H1 (cell line): ENCODE measurements around the gene SLC35F1. TPM values are rescaled to one million over a fixed set of nuclear protein-coding genes. Genes with fewer than 3 reads are reported as not detected.

ENCODE experiments used
- CTCF ChIA-PET: fragments of 300-600 bp; sonication (Branson Sonifier 250); formaldehyde crosslinking; loops from one replicate; lab custom pipeline; 2021; ENCODE audit not compliant: partially characterized antibody; lab: Charles Lee
- POLR2A ChIA-PET: fragments of 300-600 bp; sonication (Branson Sonifier 250); formaldehyde crosslinking; loops from one replicate; lab custom pipeline; 2021; ENCODE audit warnings: inconsistent platforms; ENCODE audit not compliant: partially characterized antibody; lab: Charles Lee
- DNase-seq, 2 experiments: peaks; one replicate each; pipeline versions ENCODE4 v3.0.0 to v3.0.0-alpha.2; 2010 to 2022; ENCODE audit warnings: low spot score in 2 of 2, low read depth in 1 of 2, mixed read lengths in 1 of 2
- FAIRE-seq: peaks from 2 replicates; lab custom pipeline; 2011; peaks lifted over from hg19 to GRCh38; lab: Jason Lieb, UNC
- H2AFZ ChIP-seq: 2 replicates; pipeline ENCODE4 v1.8.1; 2012; ENCODE audit warnings: low read length, inconsistent platforms
- H2AK5ac ChIP-seq: 2 replicates; pipeline ENCODE4 v1.6.1; 2013; ENCODE audit warnings: low read depth, low read length
- H2BK120ac ChIP-seq: replicated peaks from 2 replicates; pipeline ENCODE3; 2013; ENCODE audit warnings: low read depth, low read length, inconsistent platforms
- H2BK12ac ChIP-seq: 2 replicates; pipeline ENCODE4 v1.6.1; 2013; ENCODE audit warnings: low read depth, low read length
- H2BK15ac ChIP-seq: 2 replicates; pipeline ENCODE4 v1.6.1; 2013; ENCODE audit warnings: low read length
- H2BK20ac ChIP-seq: 2 replicates; pipeline ENCODE4 v1.6.1; 2013; ENCODE audit warnings: low read length
- H2BK5ac ChIP-seq: 2 replicates; pipeline ENCODE4 v1.6.1; 2013; ENCODE audit warnings: low read depth, low read length
- H3K14ac ChIP-seq: 2 replicates; pipeline ENCODE4 v1.6.1; 2013; ENCODE audit warnings: inconsistent platforms; ENCODE audit not compliant: insufficient read length
- H3K18ac ChIP-seq: 2 replicates; pipeline ENCODE4 v1.6.1; 2013; ENCODE audit warnings: low read length; ENCODE audit errors: extremely low read depth
- H3K23ac ChIP-seq: 2 replicates; pipeline ENCODE4 v1.6.1; 2013; ENCODE audit warnings: inconsistent platforms; ENCODE audit not compliant: insufficient read length
- H3K23me2 ChIP-seq: 2 replicates; pipeline ENCODE4 v1.6.1; 2013; ENCODE audit warnings: low read depth, low read length
- H3K27ac ChIP-seq: 2 replicates; pipeline ENCODE4 v1.6.1; 2011; ENCODE audit warnings: low read depth, low read length, inconsistent platforms
- H3K27me3 ChIP-seq, 4 experiments: replicated peaks in 1 of 4; 1 replicate in 1 of 4; 2 replicates in 3 of 4; pipeline versions ENCODE4 v1.6.1 to v1.8.1; 2011 to 2013; ENCODE audit warnings: low read length in 3 of 4, mild to moderate bottlenecking in 3 of 4, inconsistent platforms in 2 of 4, mixed read lengths in 2 of 4, moderate library complexity in 1 of 4; ENCODE audit not compliant: control insufficient read depth in 3 of 4, insufficient read depth in 3 of 4; ENCODE audit errors: extremely low read depth in 1 of 4
- H3K36me3 ChIP-seq, 4 experiments: 2 replicates each; pipeline versions ENCODE4 v1.6.1 to v1.8.1; 2011 to 2013; ENCODE audit warnings: mild to moderate bottlenecking in 4 of 4, low read length in 3 of 4, moderate library complexity in 2 of 4, control low read depth in 1 of 4, inconsistent platforms in 1 of 4; ENCODE audit not compliant: insufficient read depth in 4 of 4, control insufficient read depth in 2 of 4
- H3K4ac ChIP-seq: replicated peaks from 2 replicates; pipeline ENCODE3; 2013; ENCODE audit warnings: low read length, low read depth, mixed read lengths, inconsistent platforms; ENCODE audit not compliant: insufficient read length
- H3K4me1 ChIP-seq, 4 experiments: replicated peaks in 1 of 4; 1 replicate in 1 of 4; 2 replicates in 3 of 4; pipeline versions ENCODE4 v1.6.1 to v1.8.1; 2011 to 2013; ENCODE audit warnings: low read length in 3 of 4, inconsistent platforms in 2 of 4, mixed read lengths in 1 of 4; ENCODE audit not compliant: insufficient read depth in 4 of 4, control insufficient read depth in 3 of 4
- H3K4me2 ChIP-seq, 2 experiments: 2 replicates each; pipeline versions ENCODE4 v1.6.1 to v1.8.1; 2011 to 2013; ENCODE audit warnings: low read depth in 2 of 2, low read length in 2 of 2, control low read depth in 1 of 2, inconsistent platforms in 1 of 2, mild to moderate bottlenecking in 1 of 2; ENCODE audit not compliant: insufficient read depth in 1 of 2
- H3K4me3 ChIP-seq, 4 experiments: fragments of 200-600, 300-600 bp in 1 of 4; sonication (generic), shearing (Covaris generic), sonication (Bioruptor Twin) in 1 of 4; 2 replicates each; pipeline versions ENCODE4 v1.5.1 to v1.8.1; 2011 to 2016; ENCODE audit warnings: low read length in 4 of 4, low read depth in 3 of 4, control low read depth in 2 of 4, inconsistent platforms in 2 of 4, mild to moderate bottlenecking in 2 of 4, mixed read lengths in 1 of 4, moderate library complexity in 1 of 4; ENCODE audit not compliant: insufficient read depth in 2 of 4; ENCODE audit errors: extremely low read depth in 1 of 4
- H3K56ac ChIP-seq: replicated peaks from 2 replicates; pipeline ENCODE3; 2013; ENCODE audit warnings: low read depth, mild to moderate bottlenecking, mixed read lengths, low read length, inconsistent platforms; ENCODE audit not compliant: insufficient read length
- H3K79me1 ChIP-seq: 2 replicates; pipeline ENCODE4 v1.6.1; 2013; ENCODE audit warnings: low read depth, low read length, control low read depth
- H3K79me2 ChIP-seq, 2 experiments: 2 replicates each; pipeline versions ENCODE4 v1.6.1 to v1.8.1; 2012 to 2013; ENCODE audit warnings: low read length in 2 of 2, mild to moderate bottlenecking in 2 of 2, inconsistent platforms in 1 of 2; ENCODE audit not compliant: insufficient read depth in 2 of 2, control insufficient read depth in 1 of 2
- H3K9ac ChIP-seq, 4 experiments: replicated peaks in 1 of 4; 1 replicate in 1 of 4; 2 replicates in 3 of 4; pipeline versions ENCODE4 v1.6.1 to v1.8.1; 2011 to 2013; ENCODE audit warnings: low read depth in 3 of 4, low read length in 3 of 4, control low read depth in 2 of 4, mild to moderate bottlenecking in 2 of 4, moderate library complexity in 2 of 4, inconsistent platforms in 1 of 4; ENCODE audit errors: extremely low read depth in 1 of 4
- H3K9me3 ChIP-seq, 2 experiments: 2 replicates each; pipeline versions ENCODE4 v1.6.1 to v1.8.1; 2012 to 2013; ENCODE audit warnings: mild to moderate bottlenecking in 2 of 2, moderate library complexity in 2 of 2, control low read depth in 1 of 2, inconsistent platforms in 1 of 2, low read depth in 1 of 2, low read length in 1 of 2, mixed read lengths in 1 of 2; ENCODE audit not compliant: insufficient read depth in 2 of 2
- H4K20me1 ChIP-seq, 2 experiments: replicated peaks in 1 of 2; 2 replicates each; pipeline versions ENCODE3 to v1.8.1; 2011 to 2013; ENCODE audit warnings: inconsistent platforms in 2 of 2, low read length in 2 of 2, mild to moderate bottlenecking in 1 of 2; ENCODE audit not compliant: insufficient read depth in 2 of 2, control insufficient read depth in 1 of 2
- H4K5ac ChIP-seq: 2 replicates; pipeline ENCODE4 v1.6.1; 2013; ENCODE audit warnings: low read length, low read depth, mixed read lengths, inconsistent platforms; ENCODE audit not compliant: insufficient read length
- H4K8ac ChIP-seq: 2 replicates; pipeline ENCODE4 v1.8.0; 2013; ENCODE audit warnings: mild to moderate bottlenecking, moderate library complexity, low read length, inconsistent platforms; ENCODE audit not compliant: insufficient read depth; ENCODE audit errors: extremely low read depth
- H4K91ac ChIP-seq: replicated peaks from 2 replicates; pipeline ENCODE3; 2013; ENCODE audit warnings: low read length, mixed read lengths, inconsistent platforms; ENCODE audit not compliant: insufficient read length
- CTCF ChIP-seq, 3 experiments: IDR thresholded peaks; 1 replicate in 2 of 3; 2 replicates in 1 of 3; pipeline versions ENCODE4 v1.5.1 to v1.6.1; 2011; ENCODE audit warnings: low read length in 3 of 3, mild to moderate bottlenecking in 3 of 3, inconsistent platforms in 2 of 3, low read depth in 1 of 3, moderate library complexity in 1 of 3; ENCODE audit not compliant: insufficient read depth in 1 of 3; ENCODE audit errors: control extremely low read depth in 1 of 3
- EZH2 ChIP-seq: fragments of 200-600 bp; sonication (generic); IDR thresholded peaks from 2 replicates; pipeline ENCODE4 v1.7.1; 2012; ENCODE audit warnings: low read depth, mild to moderate bottlenecking, moderate library complexity, low read length, inconsistent platforms; ENCODE audit not compliant: severe bottlenecking
- KDM5A ChIP-seq: fragments of 200-600 bp; IDR thresholded peaks from 2 replicates; pipeline ENCODE4 v1.7.1; 2012; ENCODE audit warnings: mild to moderate bottlenecking, low read length, inconsistent platforms, mixed read lengths
- NANOG ChIP-seq: IDR thresholded peaks from 2 replicates; pipeline ENCODE4 v1.6.1; 2011; ENCODE audit warnings: low read length, low read depth, mild to moderate bottlenecking, inconsistent platforms; ENCODE audit not compliant: insufficient read depth, poor library complexity, severe bottlenecking
- RBBP5 ChIP-seq: IDR thresholded peaks from 2 replicates; pipeline ENCODE4 v1.7.1; 2012; ENCODE audit warnings: low read depth, mild to moderate bottlenecking, inconsistent platforms, low read length, moderate library complexity, borderline replicate concordance
- RXRA ChIP-seq: IDR thresholded peaks from 2 replicates; pipeline ENCODE4 v1.6.1; 2011; ENCODE audit warnings: low read depth, mild to moderate bottlenecking, low read length, moderate library complexity; ENCODE audit not compliant: insufficient read depth
- SIN3A ChIP-seq, 2 experiments: IDR thresholded peaks in 1 of 2; conservative IDR thresholded peaks in 1 of 2; 2 replicates each; pipeline ENCODE4 v1.6.1; 2011 to 2012; ENCODE audit warnings: low read length in 2 of 2, improper control_type of control experiment in 1 of 2, low read depth in 1 of 2, mild to moderate bottlenecking in 1 of 2
- TBP ChIP-seq: IDR thresholded peaks from 2 replicates; pipeline ENCODE4 v1.6.1; 2011; ENCODE audit warnings: low read depth, low read length, improper control_type of control experiment
- WGBS, 2 experiments: shearing (Covaris generic) in 1 of 2; methylation state at CpG; one replicate each; pipeline versions ENCODE4 v1.1.6 to v1.1.7; 2013 to 2015; ENCODE audit warnings: low lambda C conversion rate in 2 of 2, mixed read lengths in 2 of 2, inconsistent platforms in 1 of 2, low coverage in 1 of 2, missing lambda C conversion rate in 1 of 2; ENCODE audit not compliant: insufficient replicate concordance in 2 of 2, insufficient coverage in 1 of 2, insufficient read length in 1 of 2; ENCODE audit errors: extremely low coverage in 1 of 2, missing lambda C conversion rate in 1 of 2; 5-methylcytosine and 5-hydroxymethylcytosine counted together
- polyA plus RNA-seq, 7 experiments: library from polyadenylated mRNA; depleted of rRNA in 3 of 7; stranded (reverse) in 5 of 7; unstranded in 2 of 7; fragments of >200 nt in 5 of 7; fragments of 200-250 nt in 2 of 7; gene quantifications; 1 replicate in 5 of 7; 2 replicates in 1 of 7; 4 replicates in 1 of 7; pipeline versions ENCODE4 v1.2.1 to v1.2.3, GENCODE V29; 2011 to 2013; ENCODE audit warnings: missing spikeins in 2 of 7, mixed read lengths in 2 of 7
- total RNA-seq: library from RNA; stranded (reverse); fragmentation: NEBNext Ultra II Directional; extraction: Animal tissue kit (Norgen Biotek cat#: 25700); gene quantifications from 2 replicates; pipeline ENCODE4 v1.2.1, GENCODE V29; 2021

Gene SLC35F1
- total and polyA plus RNA-seq, 2 of the 8 experiments (the other 6 are each of a cell fraction or from before 2014, with no cell fraction given) = 7.0 to 10.0 TPM

- H3K36me3 ChIP-seq = no peaks in the 10 kb centered on the region
- H3K4me3 ChIP-seq = no peak overlapping the region
- no peaks in the 10 kb centered on the region for H3K23me2 ChIP-seq
- H3K14ac ChIP-seq = no peak overlapping the region
- H2BK20ac ChIP-seq = no peak overlapping the region
- H3K79me1 ChIP-seq = no peaks in the 10 kb centered on the region
- H3K4me1 ChIP-seq = peaks cover 0 to 3% (median 0%) of the 10 kb centered on the region in 4 experiments; a peak in 1 of 7 replicates
- H4K91ac ChIP-seq = no peak overlapping the region
- no peak overlapping the region for H3K18ac ChIP-seq
- H2AFZ ChIP-seq = no peak overlapping the region
- no peak overlapping the region; the same call in 1 of the 2 replicates for H2BK15ac ChIP-seq
- no peak overlapping the region for H3K4me2 ChIP-seq
- no peaks in the 10 kb centered on the region for H3K27me3 ChIP-seq
- DNase-seq (peak in 1 of 2 experiments; percentile 1), FAIRE-seq (no peak)
- no peak overlapping the region for H4K5ac ChIP-seq
- no peaks in the 10 kb centered on the region for H3K79me2 ChIP-seq
- WGBS, 2 experiments = 91% methylated on average over 4 of the region's 4 CpGs; no CpG with 5 or more reads in 1 of the 2 experiments
- no peak overlapping the region for H2BK5ac ChIP-seq
- ChIA-PET POLR2A (no interaction called here), CTCF (no interaction called here)
- H3K27ac ChIP-seq = no peak overlapping the region
- H3K23ac ChIP-seq = no peak overlapping the region
- 0 out of 2 replicates have a peak overlapping the region, but pooled peaks have one; percentile 13 for H2AK5ac ChIP-seq
- H3K9ac ChIP-seq = no peak overlapping the region
- H3K4ac ChIP-seq = no peak overlapping the region
- H4K20me1 ChIP-seq = no peaks in the 10 kb centered on the region
- no peak overlapping the region for H3K56ac ChIP-seq
- H3K9me3 ChIP-seq = peaks cover 0 to 3% of the 10 kb centered on the region in 2 experiments; a peak in 1 of 4 replicates
- no peak overlapping the region for H2BK120ac ChIP-seq
- H2BK12ac ChIP-seq = no peak overlapping the region
- no peak overlapping the region for H4K8ac ChIP-seq
- TF ChIP-seq RBBP5 = no peak
- no peak for TF ChIP-seq CTCF (IDR thresholded peaks at IDR 0.05; ENCODE audit: control extremely low read depth in 1 of 3, insufficient read depth in 1 of 3, low read depth in 1 of 3, low read length in 3 of 3)
- TF ChIP-seq TBP = no peak
- TF ChIP-seq EZH2 = no peak
- no peak for TF ChIP-seq RXRA
- TF ChIP-seq SIN3A (conservative IDR thresholded peaks at IDR 0.05 in 1 of 2, IDR thresholded peaks at IDR 0.05 in 1 of 2; ENCODE audit: low read depth in 1 of 2, low read length in 2 of 2) = no peak
- TF ChIP-seq KDM5A = no peak
- no peak for TF ChIP-seq NANOG
These were observed 122.9 kb downstream of the SLC35F1 start for GRCh38 chr6:118029967-118030366.
